SH-SY5Y (cell line): ENCODE measurements around the gene SPOUT1.

Experiments
- GATA2 ChIP-seq: IDR thresholded peaks from 2 replicates; pipeline ENCODE4 v1.6.1; 2011; ENCODE audit warnings: mild to moderate bottlenecking, low read depth, low read length
- GATA3 ChIP-seq: IDR thresholded peaks from 2 replicates; pipeline ENCODE4 v1.6.1; 2011; ENCODE audit warnings: low read depth, mild to moderate bottlenecking, low read length, moderate library complexity

- TF ChIP-seq GATA3 = no peak
- no peak for TF ChIP-seq GATA2
Measured at GRCh38 chr9:128822407-128823042, 7.1 kb downstream of the SPOUT1 start.
